Esophagus (tissue), 2 donors: ENCODE data around the gene ACTL6A. TPM values are rescaled to one million over a fixed set of nuclear protein-coding genes. Genes with fewer than 3 reads are reported as not detected.

Experiments
- H3K27ac ChIP-seq, 2 donors: one replicate each; pipeline ENCODE4 v1.5.1; 2013; ENCODE audit warnings: low read depth in 2 of 2, mild to moderate bottlenecking in 2 of 2, inconsistent platforms in 1 of 2, low read length in 1 of 2, moderate library complexity in 1 of 2
- H3K27me3 ChIP-seq, 2 donors: one replicate each; pipeline ENCODE4 v1.6.1; 2013; ENCODE audit warnings: low read length in 2 of 2, control low read depth in 1 of 2, mild to moderate bottlenecking in 1 of 2; ENCODE audit not compliant: insufficient read depth in 2 of 2, control insufficient read depth in 1 of 2
- H3K36me3 ChIP-seq, 2 donors: one replicate each; pipeline ENCODE4 v1.6.1; 2013; ENCODE audit warnings: low read length in 1 of 2; ENCODE audit not compliant: control insufficient read depth in 2 of 2, insufficient read depth in 2 of 2
- H3K4me1 ChIP-seq, 2 donors: one replicate each; pipeline ENCODE4 v1.6.1; 2013; ENCODE audit warnings: low read length in 1 of 2; ENCODE audit not compliant: control insufficient read depth in 2 of 2, insufficient read depth in 2 of 2
- H3K4me3 ChIP-seq, 2 donors: one replicate each; pipeline ENCODE4 v1.5.1; 2013; ENCODE audit warnings: low read length in 2 of 2, mild to moderate bottlenecking in 2 of 2, low read depth in 1 of 2, moderate library complexity in 1 of 2
- H3K9me3 ChIP-seq, 2 donors: one replicate each; pipeline ENCODE4 v1.6.1; 2013; ENCODE audit warnings: mild to moderate bottlenecking in 2 of 2, low read depth in 1 of 2, low read length in 1 of 2, moderate library complexity in 1 of 2; ENCODE audit not compliant: control insufficient read depth in 2 of 2, insufficient read depth in 1 of 2
- WGBS, 2 donors: extraction: QIAGEN DNeasy Blood & Tissue Kit; methylation state at CpG; one replicate each; pipeline ENCODE4 v1.1.7; 2013; 5-methylcytosine and 5-hydroxymethylcytosine counted together
- polyA plus RNA-seq, 2 donors: library from polyadenylated mRNA; stranded (reverse); fragments of 200-250 nt; gene quantifications; one replicate each; pipeline ENCODE4 v1.2.3, GENCODE V29; 2013
- donor health status: healthy with polysubstance abuse.
- donor health status: Bipolar disorder and iron deficiency.

ACTL6A gene
- polyA plus RNA-seq, 2 donors, result 36.5 to 71.5 TPM

DNA sequence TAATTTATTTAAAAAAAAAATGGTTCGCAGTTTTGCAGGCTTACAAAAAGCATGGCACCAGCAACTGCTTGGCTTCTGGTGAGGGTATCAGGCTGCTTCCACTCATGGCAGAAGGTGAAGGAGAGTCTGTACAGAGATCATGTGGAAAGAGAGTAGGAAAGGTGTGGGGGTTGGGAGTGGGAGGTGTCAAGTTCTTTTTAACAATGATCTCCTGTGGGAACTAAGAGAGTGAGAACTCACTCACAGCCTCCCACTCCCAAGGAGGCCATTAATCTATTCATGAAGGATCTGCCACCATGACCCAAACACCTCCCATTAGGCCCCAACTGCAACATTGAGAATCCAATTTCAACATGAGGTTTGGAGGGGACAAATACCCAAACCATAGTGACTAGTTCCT, 21.1 kb upstream of the ACTL6A start:
- Histone ChIP-seq H3K27ac (no peak overlapping the region), H3K36me3 (no peaks in the 10 kb centered on the region), H3K9me3 (no peaks in the 10 kb centered on the region), H3K4me3 (no peak overlapping the region), H3K27me3 (no peaks in the 10 kb centered on the region), H3K4me1 (peaks cover 0 to under 1% of the 10 kb centered on the region in 2 donors)
- 96 to 97% methylated on average over 1 of the region's 1 CpG for WGBS, 2 donors

DNA sequence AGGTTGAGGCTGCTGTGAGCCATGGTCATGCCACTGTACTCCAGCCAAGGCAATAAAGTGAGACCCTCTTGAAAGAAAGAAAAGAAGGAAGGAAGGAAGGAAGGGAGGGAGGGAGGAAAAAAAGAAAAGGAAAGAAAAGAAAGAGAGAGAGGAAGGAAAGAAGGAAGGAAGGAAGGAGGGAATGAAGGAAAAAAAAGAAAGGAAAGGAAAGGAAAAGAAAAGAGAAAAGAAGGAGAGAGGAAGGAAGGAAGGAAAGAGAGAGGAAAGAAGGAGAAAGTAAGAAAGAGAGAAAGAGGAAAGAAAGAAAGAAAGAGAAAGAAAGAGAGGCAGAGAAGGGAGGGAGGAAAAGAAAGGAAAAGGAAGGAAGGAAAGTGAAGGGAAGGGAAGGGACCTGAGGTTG, 20.4 kb upstream of the ACTL6A start:
- no peak overlapping the region for H3K4me3 ChIP-seq
- H3K9me3 ChIP-seq, result no peaks in the 10 kb centered on the region
- no peak overlapping the region for H3K27ac ChIP-seq
- no peaks in the 10 kb centered on the region for H3K27me3 ChIP-seq
- H3K36me3 ChIP-seq, result no peaks in the 10 kb centered on the region
- peaks cover 0 to 3% of the 10 kb centered on the region in 2 donors for H3K4me1 ChIP-seq

DNA sequence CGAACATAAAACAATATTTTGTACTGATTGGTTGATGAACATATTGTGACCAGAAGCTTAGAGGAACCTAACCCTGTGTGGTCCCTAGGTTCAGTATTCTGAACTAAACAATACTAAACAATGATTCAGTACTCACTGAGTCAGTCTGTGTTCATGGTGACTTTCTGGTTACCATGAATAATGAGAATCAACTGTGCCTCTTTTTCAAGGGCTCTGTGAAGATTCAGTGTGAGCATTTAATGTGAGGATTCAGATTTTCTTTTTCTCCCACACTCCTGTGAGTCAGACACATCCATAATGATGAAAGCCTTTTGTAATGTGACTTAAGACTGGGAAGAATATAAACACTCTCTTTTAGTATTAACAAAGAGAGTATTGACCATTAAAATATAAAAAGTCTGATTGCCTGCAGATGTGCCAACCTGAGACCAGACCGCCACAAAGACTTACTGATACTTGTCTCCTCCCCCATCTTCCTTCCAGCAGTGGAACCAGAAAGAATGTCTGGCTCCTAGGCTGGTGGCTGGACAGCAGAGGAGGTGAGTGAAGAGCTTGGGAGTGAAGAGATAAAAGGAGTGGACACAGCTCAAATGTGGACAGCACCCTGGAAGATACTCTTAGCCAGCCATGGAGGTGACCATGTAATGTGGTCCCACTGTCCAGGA, 17.6 kb upstream of the ACTL6A start:
- WGBS, 2 donors, result 62 to 64% methylated on average over 2 of the region's 2 CpGs
- no peak overlapping the region for H3K27ac ChIP-seq
- peaks cover 0 to 3% of the 10 kb centered on the region in 2 donors for H3K4me1 ChIP-seq
- no peaks in the 10 kb centered on the region for H3K9me3 ChIP-seq
- H3K4me3 ChIP-seq, result no peak overlapping the region
- no peaks in the 10 kb centered on the region for H3K27me3 ChIP-seq
- no peaks in the 10 kb centered on the region for H3K36me3 ChIP-seq

DNA sequence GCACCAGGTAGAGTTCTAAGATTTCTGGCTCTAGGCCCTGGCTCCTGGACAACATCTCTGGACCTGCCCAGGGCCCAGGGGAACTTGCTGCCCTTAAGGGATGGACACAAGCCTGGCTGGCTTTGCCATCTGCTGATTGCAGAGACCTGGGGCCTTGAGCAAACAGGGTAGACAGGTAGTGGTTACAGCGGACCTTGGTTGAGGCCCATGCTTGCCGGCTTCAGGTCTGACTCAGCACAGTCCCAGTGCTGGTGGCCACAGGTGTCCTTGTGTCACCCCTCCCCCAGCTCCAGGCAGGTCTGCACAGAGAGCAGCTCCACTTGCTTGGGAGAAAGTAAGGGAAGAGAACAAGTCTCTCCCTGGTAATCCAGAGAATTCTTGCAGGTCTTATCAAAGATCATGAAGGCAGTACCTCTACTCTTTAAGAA, 15.9 kb upstream of the ACTL6A start:
- Histone ChIP-seq H3K27ac (no peak overlapping the region), H3K4me3 (no peak overlapping the region), H3K36me3 (no peaks in the 10 kb centered on the region), H3K4me1 (peaks cover 0 to 3% of the 10 kb centered on the region in 2 donors), H3K9me3 (no peaks in the 10 kb centered on the region), H3K27me3 (no peaks in the 10 kb centered on the region)
- 46 to 62% methylated on average over 2 of the region's 2 CpGs for WGBS, 2 donors

DNA sequence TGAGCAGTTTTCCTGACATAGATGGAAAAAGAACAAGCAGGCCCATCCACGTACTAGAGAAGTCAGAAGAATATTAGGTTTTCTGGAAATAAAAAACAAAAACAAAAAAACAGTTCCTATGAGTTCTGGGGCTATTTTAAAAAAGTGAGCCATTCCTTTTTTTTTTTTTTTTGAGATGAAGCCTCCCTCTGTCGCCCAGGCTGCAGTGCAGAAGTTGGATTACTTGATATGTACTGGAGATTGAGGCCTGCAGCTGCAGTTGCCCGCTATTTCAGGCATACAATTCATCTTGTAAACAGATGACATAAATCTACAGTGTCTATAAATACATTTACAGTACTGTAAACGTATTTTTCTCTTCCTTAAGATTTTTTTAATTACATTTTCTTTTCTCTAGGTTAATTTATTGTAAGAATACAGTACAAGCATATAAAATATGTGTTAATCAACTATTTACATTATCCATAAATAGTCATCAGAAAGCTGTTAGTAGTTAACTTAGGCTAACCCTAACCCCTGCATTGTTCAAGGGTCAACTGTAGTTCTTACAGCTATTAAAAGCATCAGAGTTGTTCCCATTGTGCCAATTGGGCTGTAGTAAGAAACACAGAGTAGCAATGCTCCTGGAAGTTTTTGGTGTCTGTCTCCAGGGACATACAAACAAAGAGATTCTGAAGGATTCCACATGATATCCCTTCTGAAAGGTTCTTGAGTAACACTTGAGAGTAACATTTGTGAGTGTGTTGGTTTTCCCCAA, 11.2 kb upstream of the ACTL6A start:
- H3K27me3 ChIP-seq, result no peaks in the 10 kb centered on the region
- peaks cover 0 to 3% of the 10 kb centered on the region in 2 donors for H3K4me1 ChIP-seq
- no peaks in the 10 kb centered on the region for H3K9me3 ChIP-seq
- H3K36me3 ChIP-seq, result no peaks in the 10 kb centered on the region
- H3K27ac ChIP-seq, result no peak overlapping the region
- 49 to 62% methylated on average over 4 of the region's 4 CpGs for WGBS, 2 donors
- H3K4me3 ChIP-seq, result no peak overlapping the region

DNA sequence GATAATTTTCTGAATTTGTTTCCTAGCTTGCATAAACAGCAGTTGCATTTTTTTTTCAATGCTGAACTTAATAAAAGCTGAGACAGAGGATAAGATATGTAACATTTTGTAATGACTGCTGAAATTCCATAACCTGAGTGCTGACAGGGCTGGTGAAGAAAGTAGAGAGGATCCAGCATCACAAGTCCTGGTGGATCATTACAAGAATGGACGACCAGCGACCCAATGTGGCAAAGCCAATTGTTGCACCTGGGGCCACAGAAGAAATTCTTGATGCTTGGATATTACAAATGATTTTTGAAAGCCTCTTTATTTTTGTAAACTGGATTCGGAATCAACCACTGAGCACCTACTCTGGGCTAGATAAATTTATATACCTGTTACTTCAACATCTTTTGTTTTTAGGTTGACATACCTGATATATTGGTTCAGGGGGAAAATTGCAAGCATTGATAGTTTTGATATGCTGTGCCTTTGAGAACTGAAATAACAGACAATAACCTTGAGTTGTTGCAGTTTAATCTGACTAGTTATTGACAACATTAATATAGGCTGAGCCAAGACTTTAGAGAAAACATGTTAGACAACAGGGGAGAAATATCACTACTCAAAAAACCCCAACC, 3.9 kb upstream of the ACTL6A start:
- WGBS, 2 donors, result 1% methylated on average over 3 of the region's 3 CpGs
- Histone ChIP-seq H3K27ac (no peak overlapping the region), H3K4me3 (no peak overlapping the region), H3K27me3 (no peaks in the 10 kb centered on the region), H3K4me1 (no peaks in the 10 kb centered on the region), H3K9me3 (peaks cover 0 to 3% of the 10 kb centered on the region in 2 donors), H3K36me3 (no peaks in the 10 kb centered on the region)

DNA sequence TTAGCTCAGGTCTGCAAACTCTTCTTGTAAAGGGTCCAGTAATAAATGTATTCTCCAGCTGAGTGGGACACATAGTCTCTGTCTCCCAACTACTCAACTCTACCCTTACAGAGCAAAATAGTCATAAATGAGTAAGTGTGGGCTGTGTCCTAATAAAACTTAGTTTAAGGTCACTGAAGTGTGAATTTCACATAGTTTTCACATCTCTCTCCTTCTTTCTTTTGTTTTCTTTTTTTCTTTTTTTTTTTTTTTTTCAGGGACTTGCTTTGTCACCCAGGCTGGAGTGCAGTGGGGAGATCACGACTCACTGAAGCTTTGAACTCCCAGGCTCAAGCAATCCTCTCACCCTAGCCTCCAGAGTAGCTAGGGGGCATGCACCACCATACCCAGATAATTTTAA, 1.9 kb upstream of the ACTL6A start:
- 84 to 91% methylated on average over 1 of the region's 1 CpG for WGBS, 2 donors

DNA sequence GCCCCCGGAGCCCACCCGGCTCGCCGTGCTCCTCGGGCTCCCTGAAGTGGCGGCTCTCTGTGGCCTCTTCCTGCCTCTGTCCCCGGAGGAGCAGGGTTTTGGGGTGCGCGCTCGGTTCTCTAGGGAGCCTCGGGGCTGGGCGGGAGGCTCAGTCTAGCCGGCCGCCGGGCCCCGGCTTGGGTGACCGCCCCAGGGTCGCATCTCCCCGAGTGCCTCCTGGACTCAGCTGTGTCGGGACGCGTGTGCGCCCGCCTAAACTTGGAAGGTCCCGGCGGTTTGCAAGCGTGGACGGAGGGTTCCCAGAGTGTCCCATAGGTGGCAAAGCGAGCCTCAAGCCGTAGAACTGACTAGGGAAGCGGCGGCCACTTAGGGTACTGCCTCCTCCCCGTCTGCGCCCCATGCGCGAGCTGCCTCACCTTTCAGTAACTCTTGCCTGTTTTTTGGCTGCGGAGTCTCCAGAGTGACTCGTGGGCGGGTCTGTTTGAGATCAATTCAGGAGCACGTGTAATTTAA, 601 bp downstream of the ACTL6A start:
- Histone ChIP-seq H3K36me3 (no peaks in the 10 kb centered on the region), H3K4me1 (no peaks in the 10 kb centered on the region), H3K4me3 (peak overlapping the region; percentile 82 to 95), H3K9me3 (peaks cover 0 to 3% of the 10 kb centered on the region in 2 donors), H3K27ac (peak overlapping the region; percentile 73 to 93), H3K27me3 (no peaks in the 10 kb centered on the region)
- 0 to 1% methylated on average over 32 to 40 of the region's 40 CpGs for WGBS, 2 donors

More for the DNA sequence above, 1.9 kb upstream of the ACTL6A start:
- no peaks in the 10 kb centered on the region for H3K4me1 ChIP-seq
- no peak overlapping the region for H3K27ac ChIP-seq
- no peaks in the 10 kb centered on the region for H3K36me3 ChIP-seq
- H3K9me3 ChIP-seq, result peaks cover 0 to 3% of the 10 kb centered on the region in 2 donors
- no peak overlapping the region for H3K4me3 ChIP-seq
- no peaks in the 10 kb centered on the region for H3K27me3 ChIP-seq

DNA sequence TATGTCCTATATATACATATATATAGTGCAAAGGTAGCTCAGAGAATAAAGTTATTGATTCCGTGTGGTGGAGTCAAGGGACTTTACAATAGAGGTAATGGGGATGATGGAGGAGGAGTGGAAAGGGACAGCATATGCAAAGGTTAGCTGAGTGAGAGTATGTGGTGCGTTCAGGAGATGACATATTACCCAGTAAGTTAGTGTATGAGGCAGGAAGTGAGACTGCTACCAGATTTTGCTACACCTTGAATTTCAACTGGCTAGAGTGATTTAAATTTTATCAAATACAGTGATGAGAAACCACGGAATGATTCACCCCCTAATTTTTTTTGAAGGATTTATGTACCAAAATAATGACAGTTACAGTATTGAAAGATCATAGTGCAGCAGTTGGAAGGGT, 2.8 kb downstream of the ACTL6A start:
- no peak overlapping the region for H3K4me3 ChIP-seq
- peaks cover 0 to 2% of the 10 kb centered on the region in 2 donors for H3K36me3 ChIP-seq
- H3K9me3 ChIP-seq, result peaks cover 0 to 3% of the 10 kb centered on the region in 2 donors
- H3K27ac ChIP-seq, result no peak overlapping the region
- no peaks in the 10 kb centered on the region for H3K4me1 ChIP-seq
- no peaks in the 10 kb centered on the region for H3K27me3 ChIP-seq
- WGBS, 2 donors, result 74 to 78% methylated on average over 3 of the region's 3 CpGs
